Measurements from ENCODE around the gene LCA5L. TPM values are rescaled to one million over a fixed set of nuclear protein-coding genes. Genes with fewer than 3 reads are reported as not detected.

Gene LCA5L
- total and polyA plus RNA-seq, 2 experiments from 2014 or later: 0.69 to 1.4 TPM

GRCh38 chr21:39367783-39368182 lies 77.8 kb downstream of the LCA5L start:
- Mint-ChIP-seq H3K27me3 (ENCODE audit: insufficient read depth, low read depth, poor library complexity) (peaks cover 6% of the 10 kb centered on the region), H3K27ac (no peak overlapping the region), H3K9me3 (no peaks in the 10 kb centered on the region), H3K4me3 (no peak overlapping the region), H3K4me1 (no peaks in the 10 kb centered on the region; the same call in 2 of the 3 replicates), H3K36me3 (ENCODE audit: low read depth) (no peaks in the 10 kb centered on the region)
- no peaks in the 10 kb centered on the region for H3K4me1 ChIP-seq (ENCODE audit: insufficient read depth)
- no peak for DNase-seq (ENCODE audit: low spot score)
- peaks cover 4% of the 10 kb centered on the region; the same call in 1 of the 2 replicates for H3F3A ChIP-seq (replicated peaks; ENCODE audit: low read depth)
- no peak for ATAC-seq
- no peaks in the 10 kb centered on the region for H3K27me3 ChIP-seq (ENCODE audit: insufficient read depth)
- H3K27ac ChIP-seq (ENCODE audit: low read depth): no peak overlapping the region
- no peaks in the 10 kb centered on the region for H4K20me1 ChIP-seq (replicated peaks; ENCODE audit: insufficient read depth)
- H3K4me3 ChIP-seq: no peak overlapping the region
- H3K4me2 ChIP-seq: no peak overlapping the region
- no peak for TF ChIP-seq REST (IDR thresholded peaks at IDR 0.05; ENCODE audit: unreplicated experiment)
- TF ChIP-seq ZNF331 (CRISPR knock-in tag; IDR thresholded peaks at IDR 0.05; ENCODE audit: low read depth): no peak
- no peak for TF ChIP-seq CTCF (conservative IDR thresholded peaks at IDR 0.05; ENCODE audit: low read depth in 2 of 2)
- no peak for TF ChIP-seq ZNF462 (CRISPR knock-in tag; IDR thresholded peaks at IDR 0.05)
- no peak for TF ChIP-seq STAT1 (IDR thresholded peaks at IDR 0.05; ENCODE audit: unreplicated experiment)
- no peak overlapping the region for H2AFZ ChIP-seq
- no peaks in the 10 kb centered on the region for H3K9me2 ChIP-seq (ENCODE audit: insufficient read depth)
- no peaks in the 10 kb centered on the region for H3K36me3 ChIP-seq (ENCODE audit: insufficient read depth)
- no peaks in the 10 kb centered on the region for H3K79me2 ChIP-seq (replicated peaks; ENCODE audit: insufficient read depth)
